Mucosa of rectum (tissue), 2 donors: ENCODE data around the gene FARP1.

Experiments used
- H3K27ac ChIP-seq, 2 donors: one replicate each; pipeline ENCODE4 v1.7.0; 2013; ENCODE audit warnings: inconsistent platforms in 2 of 2, low read depth in 2 of 2, low read length in 2 of 2
- H3K27me3 ChIP-seq, 2 donors: one replicate each; pipeline ENCODE4 v1.7.0; 2013; ENCODE audit warnings: low read length in 2 of 2; ENCODE audit not compliant: control insufficient read depth in 2 of 2, insufficient read depth in 2 of 2
- H3K36me3 ChIP-seq, 2 donors: one replicate each; pipeline ENCODE4 v1.7.0; 2013; ENCODE audit warnings: low read length in 2 of 2; ENCODE audit not compliant: control insufficient read depth in 2 of 2, insufficient read depth in 2 of 2
- H3K4me1 ChIP-seq, 2 donors: one replicate each; pipeline ENCODE4 v1.7.0; 2013; ENCODE audit warnings: low read length in 2 of 2, mild to moderate bottlenecking in 1 of 2; ENCODE audit not compliant: control insufficient read depth in 2 of 2, insufficient read depth in 2 of 2
- H3K4me3 ChIP-seq, 2 donors: one replicate each; pipeline ENCODE4 v1.7.0; 2013; ENCODE audit warnings: low read length in 2 of 2
- H3K9ac ChIP-seq, 2 donors: one replicate each; pipeline ENCODE4 v1.7.0; 2013; ENCODE audit warnings: low read length in 2 of 2, low read depth in 1 of 2, mild to moderate bottlenecking in 1 of 2
- H3K9me3 ChIP-seq, 2 donors: one replicate each; pipeline ENCODE4 v1.7.0; 2013; ENCODE audit warnings: low read length in 2 of 2; ENCODE audit not compliant: control insufficient read depth in 2 of 2
- donor health status: healthy.
- donor health status: Normal muscosa, but diverticular disease.

FARP1 gene

DNA sequence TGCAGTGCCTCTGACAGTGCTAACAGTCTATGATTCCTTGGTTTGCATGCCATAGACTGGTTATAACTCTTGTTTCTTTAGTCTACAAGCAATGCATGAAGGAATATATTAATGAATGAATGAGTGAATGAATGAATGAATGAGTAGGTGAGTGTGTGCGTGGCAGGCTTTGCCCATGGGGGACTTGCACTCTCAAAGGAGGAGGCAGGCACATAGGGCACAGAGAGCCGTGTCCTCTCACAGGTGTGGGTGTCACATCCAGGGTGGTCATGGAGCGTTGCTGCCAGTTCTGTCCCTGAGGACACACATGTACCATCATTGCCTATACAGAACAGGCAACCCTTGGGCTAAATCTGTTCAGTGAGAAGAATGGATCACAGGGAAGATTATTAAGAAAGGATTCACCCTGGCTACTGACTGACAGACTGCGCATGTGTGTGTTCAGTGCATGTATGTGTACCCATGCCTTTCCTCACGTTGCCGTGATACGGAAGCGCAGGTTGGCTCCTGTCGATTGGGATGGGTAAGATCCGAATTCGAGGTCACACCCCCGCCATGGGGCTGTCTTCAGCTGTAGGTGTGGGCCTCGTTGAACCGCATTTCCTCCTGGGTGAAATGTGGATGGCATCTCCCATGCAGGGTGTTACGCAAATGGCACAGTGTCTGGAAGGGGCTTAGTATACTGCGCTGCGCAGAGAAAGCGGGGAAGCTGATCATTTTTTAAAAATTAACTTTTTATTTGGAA, 272.6 kb downstream of the FARP1 start:
- no peaks in the 10 kb centered on the region for H3K9me3 ChIP-seq
- H3K4me3 ChIP-seq = no peak overlapping the region
- H3K36me3 ChIP-seq = no peaks in the 10 kb centered on the region
- no peak overlapping the region for H3K9ac ChIP-seq
- peak overlapping the region in 1 of 2 donors; percentile 10 for H3K27ac ChIP-seq
- no peaks in the 10 kb centered on the region for H3K27me3 ChIP-seq
- H3K4me1 ChIP-seq = peaks cover 0 to 16% of the 10 kb centered on the region in 2 donors

DNA sequence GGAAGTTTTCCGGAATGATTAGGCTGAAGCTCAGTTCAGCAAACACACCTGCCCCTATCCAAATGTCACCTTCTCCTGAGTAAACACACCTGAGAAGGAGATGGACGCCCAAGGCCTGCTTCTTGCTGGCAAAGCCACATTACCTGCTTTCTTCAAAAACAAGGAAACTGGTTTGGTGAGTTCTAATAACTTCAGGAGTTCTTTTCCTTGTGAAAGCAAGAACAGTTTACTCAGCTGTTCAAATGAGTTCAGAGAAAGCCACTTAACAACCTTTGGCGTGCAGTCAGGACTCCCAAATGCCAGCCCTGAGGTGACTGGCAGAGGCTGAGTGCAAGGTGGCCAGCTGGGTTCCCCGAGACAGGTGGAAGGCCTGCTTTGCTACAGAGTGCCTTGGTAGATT, 273.5 kb downstream of the FARP1 start:
- no peaks in the 10 kb centered on the region for H3K27me3 ChIP-seq
- no peaks in the 10 kb centered on the region for H3K36me3 ChIP-seq
- peak overlapping the region; percentile 45 to 65 for H3K27ac ChIP-seq
- peaks cover 0 to 16% of the 10 kb centered on the region in 2 donors for H3K4me1 ChIP-seq
- H3K9ac ChIP-seq = no peak overlapping the region
- no peak overlapping the region for H3K4me3 ChIP-seq
- H3K9me3 ChIP-seq = no peaks in the 10 kb centered on the region

DNA sequence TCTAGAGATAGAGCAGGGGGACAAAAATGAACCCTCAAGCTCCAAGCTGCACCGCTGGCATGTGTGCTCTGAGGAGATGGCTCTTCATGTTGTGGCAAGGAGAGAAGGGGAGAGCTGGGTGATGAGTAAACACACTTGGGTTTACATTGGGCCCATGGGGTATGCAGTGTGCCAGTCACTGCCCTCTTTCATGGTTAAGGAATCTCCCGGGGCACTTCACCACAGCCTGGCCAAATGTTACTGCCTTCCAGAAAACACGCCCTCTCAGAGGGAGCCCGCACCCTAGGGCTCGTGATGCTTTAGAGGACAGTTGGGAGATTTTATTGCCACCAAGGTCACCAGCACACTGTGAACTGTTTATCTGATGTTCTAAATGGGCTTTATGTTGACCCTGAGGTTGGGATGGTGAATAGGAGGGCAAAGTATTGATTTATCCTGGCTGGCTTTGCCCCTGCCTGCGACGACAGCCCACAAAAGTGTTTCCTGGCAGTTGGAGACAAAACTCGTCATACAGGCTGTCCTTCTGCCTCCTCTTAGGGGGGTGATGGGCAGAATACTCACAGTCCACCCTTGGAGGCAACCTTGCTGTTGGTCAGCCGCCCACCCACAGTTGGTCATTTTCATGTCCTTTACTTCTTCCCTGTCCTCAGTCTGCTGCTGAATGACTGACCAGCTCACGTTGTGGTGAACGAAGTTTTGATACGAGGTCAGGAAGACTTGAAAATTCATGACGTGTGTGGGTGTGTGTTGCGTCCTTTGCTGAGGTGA, 277.1 kb downstream of the FARP1 start:
- no peak overlapping the region for H3K4me3 ChIP-seq
- H3K27me3 ChIP-seq = no peaks in the 10 kb centered on the region
- H3K9me3 ChIP-seq = no peaks in the 10 kb centered on the region
- H3K36me3 ChIP-seq = peaks cover 0 to 6% of the 10 kb centered on the region in 2 donors
- H3K9ac ChIP-seq = no peak overlapping the region
- H3K4me1 ChIP-seq = peaks cover 0 to 16% of the 10 kb centered on the region in 2 donors
- no peak overlapping the region for H3K27ac ChIP-seq

DNA sequence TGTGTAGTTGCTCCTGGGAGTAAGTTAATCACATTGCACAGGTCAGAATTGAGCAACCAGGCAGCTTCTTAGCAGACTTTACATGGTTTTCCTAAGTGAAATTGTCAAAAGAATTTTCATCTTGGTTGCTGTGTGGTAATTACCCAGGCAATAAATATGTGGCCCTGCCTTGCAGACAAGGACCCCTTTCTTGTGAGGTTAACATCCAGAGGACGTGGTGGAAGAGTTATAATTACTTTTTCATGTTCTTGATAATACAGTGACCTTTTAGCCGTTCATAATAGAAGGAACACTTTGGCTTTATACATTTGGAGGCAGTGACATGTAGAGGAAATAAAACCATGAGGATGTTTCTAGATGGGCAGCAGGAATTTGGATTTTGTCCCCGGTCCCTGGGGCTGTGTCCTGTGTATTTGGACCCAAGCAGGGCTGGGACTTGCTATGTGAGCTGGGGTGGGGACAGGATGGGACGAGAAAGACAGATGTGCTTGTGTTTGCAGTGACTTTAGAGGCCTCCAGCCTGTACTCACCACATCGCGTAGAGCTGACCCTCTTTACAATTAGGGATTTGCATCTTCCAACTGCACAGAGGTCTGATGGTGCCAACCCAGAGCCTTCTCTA, 277.8 kb downstream of the FARP1 start:
- no peak overlapping the region for H3K27ac ChIP-seq
- no peak overlapping the region for H3K4me3 ChIP-seq
- peaks cover 0 to 12% of the 10 kb centered on the region in 2 donors for H3K4me1 ChIP-seq
- peaks cover 0 to 6% of the 10 kb centered on the region in 2 donors for H3K36me3 ChIP-seq
- no peaks in the 10 kb centered on the region for H3K27me3 ChIP-seq
- no peak overlapping the region for H3K9ac ChIP-seq
- no peaks in the 10 kb centered on the region for H3K9me3 ChIP-seq

DNA sequence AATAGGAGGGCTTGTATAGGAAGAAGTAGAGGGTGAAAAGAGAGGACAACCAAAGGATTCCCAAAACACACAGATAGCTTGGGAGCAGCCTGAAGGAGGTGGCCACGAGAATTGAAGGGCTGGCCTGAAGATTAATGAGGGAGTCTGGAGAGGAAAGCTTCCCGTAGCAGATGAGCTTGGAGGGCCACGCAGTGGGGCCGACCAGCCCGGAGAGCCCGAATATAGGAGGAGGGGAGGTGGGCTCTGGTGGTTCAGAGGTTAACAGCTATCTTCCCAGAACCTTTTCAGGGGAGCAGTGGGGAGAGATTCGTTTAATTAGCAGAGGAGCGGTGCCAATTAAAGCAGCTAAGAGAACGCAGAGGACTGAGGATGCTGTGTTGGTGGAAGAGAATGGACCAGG, 279.2 kb downstream of the FARP1 start:
- no peak overlapping the region for H3K9ac ChIP-seq
- peaks cover 3 to 10% of the 10 kb centered on the region in 2 donors for H3K36me3 ChIP-seq
- no peaks in the 10 kb centered on the region for H3K27me3 ChIP-seq
- no peak overlapping the region for H3K4me3 ChIP-seq
- no peak overlapping the region for H3K27ac ChIP-seq
- no peaks in the 10 kb centered on the region for H3K9me3 ChIP-seq
- peaks cover 0 to 1% of the 10 kb centered on the region in 2 donors for H3K4me1 ChIP-seq

DNA sequence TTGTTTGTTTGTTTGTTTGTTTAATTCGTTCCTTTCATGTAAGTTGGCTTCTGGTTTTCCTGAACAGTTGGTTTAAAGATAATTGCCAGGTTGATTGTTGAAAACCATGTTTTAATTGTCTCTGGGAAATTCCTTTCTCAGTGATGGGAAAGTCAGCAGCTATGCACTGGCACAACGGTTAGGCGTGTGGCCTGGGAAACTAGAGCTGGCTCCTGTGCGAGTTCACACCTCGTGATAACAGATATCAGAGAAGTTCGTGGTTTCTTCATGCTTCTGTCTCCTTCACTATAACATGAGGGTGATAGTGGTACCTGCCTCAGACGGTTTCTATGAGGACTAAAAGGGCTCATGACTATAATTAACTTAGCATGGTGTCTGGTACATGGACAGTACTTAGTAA, 280.5 kb downstream of the FARP1 start:
- Histone ChIP-seq H3K4me1 (no peaks in the 10 kb centered on the region), H3K9me3 (no peaks in the 10 kb centered on the region), H3K27me3 (no peaks in the 10 kb centered on the region), H3K36me3 (peaks cover 3 to 12% of the 10 kb centered on the region in 2 donors), H3K9ac (no peak overlapping the region), H3K27ac (no peak overlapping the region), H3K4me3 (no peak overlapping the region)

DNA sequence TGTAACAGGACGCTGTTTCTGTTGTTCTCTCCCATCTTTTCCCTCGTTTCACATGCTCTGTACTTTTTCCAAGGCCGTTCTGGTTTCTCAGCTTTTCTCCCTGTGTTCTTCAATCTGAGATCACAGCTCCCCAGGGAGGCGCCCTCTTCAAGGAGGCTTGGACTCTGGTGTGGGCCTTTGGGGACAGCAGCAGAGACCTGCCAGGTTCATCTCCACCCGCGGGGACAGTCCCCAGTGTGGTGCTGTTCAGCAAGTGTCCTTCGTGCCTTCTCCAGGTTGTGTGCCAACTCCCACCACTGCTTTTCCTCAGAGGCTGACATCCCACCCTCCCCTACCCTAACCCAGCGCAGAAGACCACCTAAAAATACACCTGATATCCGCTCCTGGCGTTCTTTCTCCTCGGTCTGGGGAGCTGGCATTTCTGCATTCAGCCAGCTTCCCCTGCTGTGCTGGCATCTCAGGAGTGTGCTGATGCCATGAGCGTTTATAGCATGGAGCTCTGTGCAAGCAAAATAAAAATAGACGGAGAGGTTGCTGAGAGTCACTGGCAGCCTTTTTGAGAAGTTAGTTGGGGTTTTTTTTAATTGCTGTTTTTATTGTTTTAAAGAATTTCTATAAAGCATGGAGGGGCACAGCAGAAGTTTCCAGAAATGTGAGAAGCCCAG, 284.6 kb downstream of the FARP1 start:
- H3K9me3 ChIP-seq = no peaks in the 10 kb centered on the region
- peaks cover 0 to 3% of the 10 kb centered on the region in 2 donors for H3K4me1 ChIP-seq
- no peak overlapping the region for H3K9ac ChIP-seq
- no peak overlapping the region for H3K4me3 ChIP-seq
- peaks cover 3 to 12% of the 10 kb centered on the region in 2 donors for H3K36me3 ChIP-seq
- H3K27me3 ChIP-seq = no peaks in the 10 kb centered on the region
- no peak overlapping the region for H3K27ac ChIP-seq

DNA sequence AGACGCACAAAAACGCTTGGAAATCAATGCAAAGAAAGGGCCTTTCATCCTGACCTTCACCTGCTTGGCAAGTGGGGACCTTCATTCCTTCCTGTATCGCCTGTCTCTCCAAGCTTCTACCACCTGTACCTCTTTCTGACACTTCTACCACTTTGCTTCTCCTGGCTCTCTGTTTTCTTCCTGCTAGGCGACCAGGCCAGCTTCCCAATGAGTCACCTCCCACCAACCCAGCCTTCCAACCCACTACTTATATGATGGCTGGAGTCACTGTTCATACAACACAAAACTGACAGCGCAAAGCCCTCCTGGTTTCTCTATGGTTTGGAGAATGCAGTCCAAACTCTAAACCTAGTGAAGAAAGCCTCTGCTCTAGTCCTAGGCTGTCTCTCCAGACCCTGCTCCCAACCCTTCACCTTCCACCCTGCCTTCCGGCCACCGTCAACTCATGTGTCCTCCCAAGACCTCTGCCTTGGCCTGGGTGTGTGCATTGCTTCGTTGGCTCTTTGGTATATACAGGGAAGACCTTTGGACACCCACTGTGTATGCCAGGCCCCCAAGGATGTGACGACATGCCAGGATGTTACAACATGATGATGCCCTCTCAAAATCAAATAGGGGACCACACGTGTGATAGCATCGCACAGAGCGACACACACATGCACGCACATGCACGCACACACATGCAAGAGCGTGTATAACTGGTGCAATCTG, 285.5 kb downstream of the FARP1 start:
- no peaks in the 10 kb centered on the region for H3K9me3 ChIP-seq
- H3K4me1 ChIP-seq = peaks cover 0 to 3% of the 10 kb centered on the region in 2 donors
- H3K4me3 ChIP-seq = no peak overlapping the region
- H3K9ac ChIP-seq = no peak overlapping the region
- H3K27ac ChIP-seq = no peak overlapping the region
- H3K36me3 ChIP-seq = peaks cover 3 to 10% of the 10 kb centered on the region in 2 donors
- H3K27me3 ChIP-seq = no peaks in the 10 kb centered on the region

DNA sequence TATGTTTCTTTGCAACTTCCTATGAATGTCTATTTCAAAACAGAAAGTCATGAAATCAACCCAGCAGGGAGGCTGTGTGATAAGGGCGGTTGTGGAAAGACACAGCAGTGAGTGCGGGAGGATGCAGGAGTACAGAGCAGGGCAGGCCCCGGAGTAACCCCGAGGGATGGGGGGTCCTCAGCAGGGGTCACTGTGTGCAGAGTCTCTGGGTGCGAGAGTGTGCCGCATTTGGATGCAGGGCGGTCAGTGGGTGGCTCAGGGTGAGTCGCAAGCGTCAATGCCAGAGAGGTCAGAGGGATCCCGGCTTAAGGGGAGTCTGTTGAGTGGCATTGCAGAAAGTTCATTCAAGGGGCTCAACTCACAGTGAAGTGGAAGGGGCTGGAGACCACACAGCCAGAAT, 286.2 kb downstream of the FARP1 start:
- H3K9me3 ChIP-seq = no peaks in the 10 kb centered on the region
- no peak overlapping the region for H3K9ac ChIP-seq
- peaks cover 0 to 3% of the 10 kb centered on the region in 2 donors for H3K4me1 ChIP-seq
- peaks cover 3 to 10% of the 10 kb centered on the region in 2 donors for H3K36me3 ChIP-seq
- H3K4me3 ChIP-seq = no peak overlapping the region
- H3K27me3 ChIP-seq = no peaks in the 10 kb centered on the region
- no peak overlapping the region for H3K27ac ChIP-seq
